ENCODE results near the gene BRMS1L.

DNA sequence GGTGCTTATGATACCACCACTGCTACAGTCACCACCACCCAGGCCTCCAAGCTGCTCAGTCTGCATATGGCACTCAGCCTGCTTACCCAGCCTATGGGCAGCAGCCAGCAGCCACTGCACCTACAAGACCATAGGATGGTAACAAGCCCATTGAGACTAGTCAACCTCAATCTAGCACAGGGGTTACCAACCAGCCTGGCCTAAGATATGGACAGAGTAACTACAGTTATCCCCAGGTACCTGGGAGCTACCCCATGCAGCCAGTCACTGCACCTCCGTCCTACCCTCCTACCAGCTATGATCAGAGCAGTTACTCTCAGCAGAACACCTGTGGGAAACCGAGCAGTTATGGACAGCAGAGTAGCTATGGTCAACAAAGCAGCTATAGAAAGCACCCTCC lies 55.1 kb downstream of the BRMS1L start:
- TF ChIP-seq, protein P1, sequence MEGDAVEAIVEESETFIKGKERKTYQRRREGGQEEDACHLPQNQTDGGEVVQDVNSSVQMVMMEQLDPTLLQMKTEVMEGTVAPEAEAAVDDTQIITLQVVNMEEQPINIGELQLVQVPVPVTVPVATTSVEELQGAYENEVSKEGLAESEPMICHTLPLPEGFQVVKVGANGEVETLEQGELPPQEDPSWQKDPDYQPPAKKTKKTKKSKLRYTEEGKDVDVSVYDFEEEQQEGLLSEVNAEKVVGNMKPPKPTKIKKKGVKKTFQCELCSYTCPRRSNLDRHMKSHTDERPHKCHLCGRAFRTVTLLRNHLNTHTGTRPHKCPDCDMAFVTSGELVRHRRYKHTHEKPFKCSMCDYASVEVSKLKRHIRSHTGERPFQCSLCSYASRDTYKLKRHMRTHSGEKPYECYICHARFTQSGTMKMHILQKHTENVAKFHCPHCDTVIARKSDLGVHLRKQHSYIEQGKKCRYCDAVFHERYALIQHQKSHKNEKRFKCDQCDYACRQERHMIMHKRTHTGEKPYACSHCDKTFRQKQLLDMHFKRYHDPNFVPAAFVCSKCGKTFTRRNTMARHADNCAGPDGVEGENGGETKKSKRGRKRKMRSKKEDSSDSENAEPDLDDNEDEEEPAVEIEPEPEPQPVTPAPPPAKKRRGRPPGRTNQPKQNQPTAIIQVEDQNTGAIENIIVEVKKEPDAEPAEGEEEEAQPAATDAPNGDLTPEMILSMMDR (conservative IDR thresholded peaks at IDR 0.05; ENCODE audit: low read length), result no peak
- no peak for TF ChIP-seq EZH2phosphoT487 (IDR thresholded peaks at IDR 0.05; ENCODE audit: borderline replicate concordance)

All from Loucy (cell line).